ENCODE data around the gene MAGED4B.
"Not testable (repeated sequence)": the region's sequence is repeated elsewhere in the genome, so short reads cannot be mapped to it uniquely, and the experiment has no call there.

The MAGED4B gene

DNA sequence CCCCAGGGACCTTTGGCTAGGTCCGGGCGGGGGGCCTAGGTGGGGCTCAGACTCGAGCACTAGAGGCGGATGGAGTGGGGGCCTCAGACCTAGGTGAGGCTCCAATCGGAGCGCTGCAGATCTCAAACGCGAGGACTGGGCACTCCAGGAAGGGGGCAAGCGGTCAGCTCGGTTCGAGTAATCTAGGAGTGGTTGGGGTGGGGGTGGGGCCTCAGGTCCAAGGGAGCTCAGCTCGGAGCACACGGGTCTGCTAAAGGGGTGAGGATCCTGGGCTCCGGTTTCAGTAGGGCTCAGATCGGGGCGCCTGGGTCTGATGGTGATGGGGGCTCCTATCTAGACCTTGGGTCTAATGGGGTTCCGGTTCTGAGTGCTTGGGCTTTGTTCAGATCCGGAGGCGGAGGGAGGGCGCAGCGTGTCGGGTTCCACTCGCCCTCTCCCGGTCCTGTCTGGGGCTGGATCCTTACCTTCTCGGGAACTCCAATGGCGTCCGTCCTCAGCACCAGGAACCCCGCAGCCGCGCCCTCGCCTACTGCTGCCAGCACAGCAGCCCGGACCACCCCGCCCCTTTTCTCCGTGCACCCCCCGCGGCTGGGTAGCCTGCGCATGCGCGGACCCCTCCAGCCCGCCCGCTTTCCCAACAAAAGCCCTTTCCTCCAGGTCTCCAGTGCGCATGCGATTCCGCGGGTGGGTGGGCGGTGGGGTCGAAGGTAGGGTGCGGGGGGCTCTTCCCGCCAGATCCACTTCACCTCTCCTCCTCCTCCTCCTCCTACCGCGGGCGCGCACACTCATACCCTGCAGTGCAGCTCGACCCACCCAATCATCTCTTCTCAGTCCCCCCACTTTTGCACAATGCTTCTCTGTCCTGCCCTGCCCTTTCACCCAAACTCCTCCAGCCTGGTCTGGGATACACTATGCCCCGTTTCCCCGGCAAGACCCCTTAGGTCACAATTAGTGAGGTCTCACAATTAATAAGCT is at the start of gene MAGED4B:
Gene MAGED4B (minus strand): TSS at position 518 of the 975 bp plus-strand sequence. CDS start 1,011 bp downstream, outside the sequence.
- in situ Hi-C loops (cut with HindIII; ENCODE audit: low sequenced_read_pairs): not testable (repeated sequence)

- in situ Hi-C loops (cut with HindIII; ENCODE audit: low sequenced_read_pairs): no loop called here
Observed at GRCh38 chrX:52118262-52118661, 49.3 kb upstream of the MAGED4B start.

- in situ Hi-C loops (cut with HindIII; ENCODE audit: low sequenced_read_pairs): no loop called here
Observed at GRCh38 chrX:52082578-52082977, 13.6 kb upstream of the MAGED4B start.

DNA sequence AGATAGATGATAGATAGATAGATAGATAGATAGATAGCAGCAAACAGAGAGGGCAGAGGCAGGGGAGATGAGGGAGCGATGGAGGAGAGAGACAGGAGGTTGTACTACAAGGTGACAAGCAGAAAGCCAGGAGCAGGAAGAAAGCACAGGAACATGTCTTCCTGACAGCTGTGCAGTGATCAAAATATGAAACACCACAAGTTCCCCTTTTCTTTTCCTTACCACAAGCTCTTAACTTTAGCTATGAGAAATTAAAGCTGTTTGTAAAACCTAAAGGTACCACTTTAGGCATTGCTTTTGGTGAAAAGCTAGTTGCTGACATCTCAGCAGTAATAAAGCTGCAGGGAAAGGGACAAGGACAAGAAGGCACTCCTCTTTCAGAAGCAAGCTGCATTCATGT is 9.1 kb upstream of the MAGED4B start:
- in situ Hi-C loops (cut with HindIII; ENCODE audit: low sequenced_read_pairs): no loop called here

DNA sequence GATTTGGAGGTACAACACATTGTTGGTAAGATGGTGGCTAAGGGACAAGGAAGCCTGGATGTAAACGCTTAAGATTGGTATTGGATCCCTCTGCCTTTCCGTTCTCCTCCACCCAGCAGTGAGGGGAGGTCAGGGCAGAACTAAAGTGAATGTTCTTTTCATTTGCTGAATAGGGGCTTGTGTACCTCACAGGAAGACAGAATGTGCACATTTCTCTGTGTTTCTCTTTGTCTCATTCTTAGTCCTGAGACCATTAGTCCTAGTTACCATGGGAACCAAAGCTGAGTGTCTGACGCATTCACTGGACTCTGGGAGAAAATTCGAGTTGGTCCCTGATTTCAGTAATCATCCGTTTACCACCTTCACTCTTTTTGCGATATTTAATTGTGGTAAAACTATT is 26.7 kb downstream of the MAGED4B start:
- in situ Hi-C loops (cut with HindIII; ENCODE audit: low sequenced_read_pairs): not testable (repeated sequence)

- in situ Hi-C loops (cut with HindIII; ENCODE audit: low sequenced_read_pairs): no loop called here
Observed at GRCh38 chrX:52034211-52034610, 34.8 kb downstream of the MAGED4B start.

DNA sequence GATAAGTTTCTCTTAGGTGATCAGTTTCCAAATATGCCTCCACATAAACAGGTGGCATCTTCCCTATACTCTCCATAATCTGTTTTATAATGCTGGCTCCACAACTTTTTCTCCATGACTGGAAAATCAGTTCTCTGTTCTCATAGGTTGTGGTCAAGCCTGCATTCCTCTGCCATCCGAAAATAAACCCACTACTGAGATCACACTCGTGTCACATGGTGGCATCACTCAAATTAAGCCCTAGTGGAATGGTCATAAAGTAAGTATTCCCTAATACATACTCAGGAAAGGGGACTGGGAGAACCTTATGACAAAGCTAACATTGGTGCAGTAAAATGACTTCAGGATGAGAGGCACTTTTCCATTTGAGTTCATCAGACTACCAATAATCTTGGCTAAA is 37.6 kb downstream of the MAGED4B start:
- in situ Hi-C loops (cut with HindIII; ENCODE audit: low sequenced_read_pairs): no loop called here

GRCh38 chrX:52015794-52016193 is 53.2 kb downstream of the MAGED4B start:
- in situ Hi-C loops (cut with HindIII; ENCODE audit: low sequenced_read_pairs): loop anchor here (5.0 kb wide), 1 partner anchor 43 kb away; no protein-coding TSS in a partner anchor
